Measurements from ENCODE around the gene MBTPS1. TPM values are rescaled to one million over a fixed set of nuclear protein-coding genes. Genes with fewer than 3 reads are reported as not detected.

The MBTPS1 gene
- total and polyA plus RNA-seq, 10 of the 15 experiments (the other 5 are each of a cell fraction or from before 2014, with no cell fraction given): 1.3 to 43.9 (median 35.2) TPM

DNA sequence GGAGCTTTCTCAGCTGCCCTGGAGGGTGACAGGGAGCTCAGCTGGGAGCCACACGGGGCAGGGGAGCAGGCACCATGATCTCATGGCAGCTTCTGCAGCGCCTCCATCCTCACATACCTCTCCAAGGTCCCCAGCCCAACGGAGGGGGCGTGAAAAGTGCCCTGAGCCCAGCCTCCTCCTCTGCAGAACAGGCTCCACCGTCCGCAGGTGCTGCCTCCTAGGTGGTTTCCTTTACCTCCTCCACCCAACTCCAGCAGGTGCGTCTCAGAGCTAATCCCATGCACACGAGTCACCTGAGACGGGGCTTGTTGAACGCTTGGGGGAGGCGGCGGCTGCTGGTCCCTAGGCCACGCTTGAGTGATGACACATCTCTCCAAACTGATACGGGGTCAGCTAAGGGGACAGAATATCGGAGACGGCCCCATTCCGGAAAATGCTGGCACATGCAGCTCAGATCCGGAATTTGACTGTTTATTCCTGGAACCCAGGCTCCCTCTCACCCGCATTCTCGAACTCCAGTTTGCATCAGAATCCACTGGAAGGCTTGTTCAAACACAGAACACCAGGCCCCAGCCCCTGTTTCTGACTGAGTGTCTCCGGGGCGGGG, 73.8 kb downstream of the MBTPS1 start:
- ChIA-PET POLR2A (no interaction called here), CTCF (interaction anchor here (1.5 kb wide), 1 partner anchor 18 kb away, joined by 3 read pairs; no protein-coding TSS in a partner anchor), RAD21 (ENCODE audit: unreplicated experiment) (no interaction called here), SMC1A (ENCODE audit: uncharacterized antibody, unreplicated experiment) (no interaction called here)
- Histone ChIP-seq H3K79me2 (ENCODE audit: control insufficient read depth, insufficient read depth, low read length) (no peaks in the 10 kb centered on the region), H3K27me3 (replicated peaks in 1 of 2; ENCODE audit: control insufficient read depth in 2 of 2, insufficient read depth in 2 of 2, low read length in 1 of 2) (no peaks in the 10 kb centered on the region; a peak in 3 of 4 replicates), H3K36me3 (ENCODE audit: control insufficient read depth in 2 of 2, insufficient read depth in 2 of 2, low read length in 1 of 2) (no peaks in the 10 kb centered on the region), H3K9me3 (replicated peaks; ENCODE audit: control insufficient read depth, insufficient read depth, low read length) (no peaks in the 10 kb centered on the region), H3K4me3 (no peak overlapping the region), H3K9ac (ENCODE audit: control insufficient read depth, insufficient read depth, low read length) (no peak overlapping the region), H3K4me2 (ENCODE audit: control insufficient read depth, insufficient read depth) (no peak overlapping the region), H2AFZ (ENCODE audit: control insufficient read depth, low read depth, low read length) (no peak overlapping the region), H4K20me1 (ENCODE audit: control insufficient read depth, insufficient read depth) (no peaks in the 10 kb centered on the region), H3K4me1 (ENCODE audit: control insufficient read depth, insufficient read depth, low read length) (no peaks in the 10 kb centered on the region), H3K27ac (ENCODE audit: control insufficient read depth, insufficient read depth) (no peak overlapping the region)
- 41% methylated on average over 22 of the region's 22 CpGs for WGBS (ENCODE audit: insufficient coverage, insufficient replicate concordance, low lambda C conversion rate, missing lambda C conversion rate)
- DNase-seq (ENCODE audit: low read depth, low spot score): no peak
- TF ChIP-seq ETV6 (conservative IDR thresholded peaks at IDR 0.05 in 1 of 2, IDR thresholded peaks at IDR 0.05 in 1 of 2; ENCODE audit: borderline replicate concordance in 1 of 2, low read depth in 1 of 2) (no peak), POU2F2 (IDR thresholded peaks at IDR 0.05; ENCODE audit: borderline replicate concordance, low read depth, low read length) (no peak), POLR2AphosphoS2 (IDR thresholded peaks at IDR 0.05; ENCODE audit: low read depth, low read length) (no peak), HCFC1 (IDR thresholded peaks at IDR 0.05; ENCODE audit: low read length) (no peak), DPF2 (IDR thresholded peaks at IDR 0.05) (no peak), POLR2AphosphoS5 (IDR thresholded peaks at IDR 0.05; ENCODE audit: low read length) (no peak), ZNF24 (IDR thresholded peaks at IDR 0.05) (no peak), STAT3 (IDR thresholded peaks at IDR 0.05; ENCODE audit: low read depth, low read length) (no peak), LARP7 (IDR thresholded peaks at IDR 0.05) (no peak), NFYA (IDR thresholded peaks at IDR 0.05; ENCODE audit: borderline replicate concordance, low read depth, low read length) (no peak), MYB (IDR thresholded peaks at IDR 0.05; ENCODE audit: borderline replicate concordance, low read depth, low read length) (no peak), NFXL1 (IDR thresholded peaks at IDR 0.05; ENCODE audit: borderline replicate concordance) (no peak), CBX3 (IDR thresholded peaks at IDR 0.05; ENCODE audit: borderline replicate concordance, low read depth) (no peak), POLR2A (IDR thresholded peaks at IDR 0.05; ENCODE audit: low read depth, low read length) (no peak), RCOR1 (conservative IDR thresholded peaks at IDR 0.05; ENCODE audit: low read depth, low read length) (no peak), SMC3 (IDR thresholded peaks at IDR 0.05; ENCODE audit: borderline replicate concordance, low read length) (no peak)
- TF ChIP-seq, protein P1, sequence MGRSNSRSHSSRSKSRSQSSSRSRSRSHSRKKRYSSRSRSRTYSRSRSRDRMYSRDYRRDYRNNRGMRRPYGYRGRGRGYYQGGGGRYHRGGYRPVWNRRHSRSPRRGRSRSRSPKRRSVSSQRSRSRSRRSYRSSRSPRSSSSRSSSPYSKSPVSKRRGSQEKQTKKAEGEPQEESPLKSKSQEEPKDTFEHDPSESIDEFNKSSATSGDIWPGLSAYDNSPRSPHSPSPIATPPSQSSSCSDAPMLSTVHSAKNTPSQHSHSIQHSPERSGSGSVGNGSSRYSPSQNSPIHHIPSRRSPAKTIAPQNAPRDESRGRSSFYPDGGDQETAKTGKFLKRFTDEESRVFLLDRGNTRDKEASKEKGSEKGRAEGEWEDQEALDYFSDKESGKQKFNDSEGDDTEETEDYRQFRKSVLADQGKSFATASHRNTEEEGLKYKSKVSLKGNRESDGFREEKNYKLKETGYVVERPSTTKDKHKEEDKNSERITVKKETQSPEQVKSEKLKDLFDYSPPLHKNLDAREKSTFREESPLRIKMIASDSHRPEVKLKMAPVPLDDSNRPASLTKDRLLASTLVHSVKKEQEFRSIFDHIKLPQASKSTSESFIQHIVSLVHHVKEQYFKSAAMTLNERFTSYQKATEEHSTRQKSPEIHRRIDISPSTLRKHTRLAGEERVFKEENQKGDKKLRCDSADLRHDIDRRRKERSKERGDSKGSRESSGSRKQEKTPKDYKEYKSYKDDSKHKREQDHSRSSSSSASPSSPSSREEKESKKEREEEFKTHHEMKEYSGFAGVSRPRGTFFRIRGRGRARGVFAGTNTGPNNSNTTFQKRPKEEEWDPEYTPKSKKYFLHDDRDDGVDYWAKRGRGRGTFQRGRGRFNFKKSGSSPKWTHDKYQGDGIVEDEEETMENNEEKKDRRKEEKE (IDR thresholded peaks at IDR 0.05): no peak
- TF ChIP-seq, protein P2, sequence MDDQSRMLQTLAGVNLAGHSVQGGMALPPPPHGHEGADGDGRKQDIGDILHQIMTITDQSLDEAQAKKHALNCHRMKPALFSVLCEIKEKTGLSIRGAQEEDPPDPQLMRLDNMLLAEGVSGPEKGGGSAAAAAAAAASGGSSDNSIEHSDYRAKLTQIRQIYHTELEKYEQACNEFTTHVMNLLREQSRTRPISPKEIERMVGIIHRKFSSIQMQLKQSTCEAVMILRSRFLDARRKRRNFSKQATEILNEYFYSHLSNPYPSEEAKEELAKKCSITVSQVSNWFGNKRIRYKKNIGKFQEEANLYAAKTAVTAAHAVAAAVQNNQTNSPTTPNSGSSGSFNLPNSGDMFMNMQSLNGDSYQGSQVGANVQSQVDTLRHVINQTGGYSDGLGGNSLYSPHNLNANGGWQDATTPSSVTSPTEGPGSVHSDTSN (IDR thresholded peaks at IDR 0.05; ENCODE audit: insufficient replicate concordance, low read depth, low read length): no peak
- TF ChIP-seq, protein P3, sequence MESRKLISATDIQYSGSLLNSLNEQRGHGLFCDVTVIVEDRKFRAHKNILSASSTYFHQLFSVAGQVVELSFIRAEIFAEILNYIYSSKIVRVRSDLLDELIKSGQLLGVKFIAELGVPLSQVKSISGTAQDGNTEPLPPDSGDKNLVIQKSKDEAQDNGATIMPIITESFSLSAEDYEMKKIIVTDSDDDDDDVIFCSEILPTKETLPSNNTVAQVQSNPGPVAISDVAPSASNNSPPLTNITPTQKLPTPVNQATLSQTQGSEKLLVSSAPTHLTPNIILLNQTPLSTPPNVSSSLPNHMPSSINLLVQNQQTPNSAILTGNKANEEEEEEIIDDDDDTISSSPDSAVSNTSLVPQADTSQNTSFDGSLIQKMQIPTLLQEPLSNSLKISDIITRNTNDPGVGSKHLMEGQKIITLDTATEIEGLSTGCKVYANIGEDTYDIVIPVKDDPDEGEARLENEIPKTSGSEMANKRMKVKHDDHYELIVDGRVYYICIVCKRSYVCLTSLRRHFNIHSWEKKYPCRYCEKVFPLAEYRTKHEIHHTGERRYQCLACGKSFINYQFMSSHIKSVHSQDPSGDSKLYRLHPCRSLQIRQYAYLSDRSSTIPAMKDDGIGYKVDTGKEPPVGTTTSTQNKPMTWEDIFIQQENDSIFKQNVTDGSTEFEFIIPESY (IDR thresholded peaks at IDR 0.05): no peak
- TF ChIP-seq, protein P4, sequence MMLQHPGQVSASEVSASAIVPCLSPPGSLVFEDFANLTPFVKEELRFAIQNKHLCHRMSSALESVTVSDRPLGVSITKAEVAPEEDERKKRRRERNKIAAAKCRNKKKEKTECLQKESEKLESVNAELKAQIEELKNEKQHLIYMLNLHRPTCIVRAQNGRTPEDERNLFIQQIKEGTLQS (IDR thresholded peaks at IDR 0.05; ENCODE audit: borderline replicate concordance, extremely low read depth, low read depth, low read length): no peak
- in situ Hi-C loops (cut with MboI) (no loop called here), intact Hi-C loops (cut with micrococcal nuclease; ENCODE audit: unreplicated experiment) (no loop called here)
- ATAC-seq: no peak; the same call in 2 of the 3 replicates
- BruUV-seq (replicated peaks): no TSS peak
- FAIRE-seq: no peak

Measured in GM12878 (cell line).